Retinal pigment epithelial cell (primary cell): ENCODE data around the gene AIDA.
"Not testable (repeated sequence)": the region's sequence is repeated elsewhere in the genome, so short reads cannot be mapped to it uniquely, and the experiment has no call there.

Experiments used
- DNase-seq: peaks from one replicate; pipeline ENCODE4 v3.0.0-alpha.2; 2010; ENCODE audit warnings: low read depth
- H3K4me3 ChIP-seq: 2 replicates; pipeline ENCODE4 v1.5.1; 2011; ENCODE audit warnings: mild to moderate bottlenecking, low read length, control low read depth, moderate library complexity
- CTCF ChIP-seq: conservative IDR thresholded peaks from 2 replicates; pipeline ENCODE4 v1.5.1; 2011; ENCODE audit warnings: low read depth, low read length, control low read depth, inconsistent platforms

The AIDA gene

DNA sequence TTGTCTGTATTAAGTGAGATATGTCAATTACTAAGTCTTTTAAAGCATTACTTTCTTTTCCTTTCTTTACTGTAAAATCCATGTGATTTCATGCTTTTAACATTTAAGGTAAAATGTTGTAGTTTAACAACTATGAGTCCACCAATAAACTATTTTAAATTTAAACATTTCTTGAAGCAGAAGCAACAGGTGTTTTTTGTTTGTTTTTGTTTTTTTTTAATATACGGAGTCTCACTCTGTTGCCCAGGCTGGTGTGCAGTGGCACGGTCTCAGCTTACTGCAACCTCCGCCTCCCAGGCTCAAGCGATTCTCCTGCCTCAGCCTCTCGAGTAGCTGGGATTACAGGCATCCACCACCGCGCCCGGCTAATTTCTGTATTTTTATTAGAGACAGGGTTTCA, 15.6 kb downstream of the AIDA start:
- no peak for TF ChIP-seq CTCF
- no peak overlapping the region for H3K4me3 ChIP-seq
- DNase-seq: no peak

DNA sequence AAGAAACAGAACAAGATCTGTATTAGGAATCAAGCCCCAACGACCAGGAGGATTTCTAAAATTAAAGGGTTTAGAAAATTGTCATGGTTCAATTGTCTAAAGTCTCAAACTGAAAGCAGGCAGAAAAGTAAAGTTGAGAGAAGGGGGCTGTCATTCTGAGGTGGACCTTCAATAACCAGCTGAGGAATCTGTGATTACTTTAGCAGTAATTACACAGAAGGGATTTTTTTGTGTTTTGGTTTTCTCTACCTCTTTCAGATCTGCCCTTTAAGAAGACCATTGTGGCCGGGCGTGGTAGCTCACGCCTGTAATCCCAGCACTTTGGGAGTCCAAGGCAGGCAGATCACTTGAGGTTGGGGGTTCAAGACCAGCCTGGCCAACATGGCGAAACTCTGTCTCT, 17.4 kb downstream of the AIDA start:
- no peak overlapping the region for H3K4me3 ChIP-seq
- TF ChIP-seq CTCF: no peak
- DNase-seq: no peak

GRCh38 chr1:222691016-222691415, 21.3 kb downstream of the AIDA start:
- no peak overlapping the region for H3K4me3 ChIP-seq
- no peak for TF ChIP-seq CTCF

GRCh38 chr1:222680080-222680479, 32.2 kb downstream of the AIDA start:
- no peak overlapping the region for H3K4me3 ChIP-seq
- DNase-seq: no peak
- TF ChIP-seq CTCF: no peak

More at GRCh38 chr1:222691016-222691415, 21.3 kb downstream of the AIDA start:
- DNase-seq: no peak

DNA sequence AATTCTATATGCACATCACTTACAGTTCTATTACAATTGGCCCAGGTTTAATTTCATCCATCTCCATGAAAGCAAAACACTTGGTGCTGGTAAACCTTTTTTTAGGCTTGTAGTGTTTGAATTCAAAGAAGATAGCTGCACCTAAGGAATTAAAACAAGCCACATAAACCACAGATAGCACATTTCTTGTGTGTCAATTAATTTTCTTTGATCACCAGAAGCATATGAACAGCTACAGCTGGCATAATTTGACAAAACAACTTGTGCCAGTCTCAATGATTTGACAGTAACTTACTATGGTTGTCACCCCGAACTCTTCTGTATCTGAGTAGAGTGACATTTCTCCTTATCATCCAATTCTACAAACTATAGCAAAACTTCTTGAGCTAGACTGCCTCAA, 42.2 kb downstream of the AIDA start:
- no peak for DNase-seq
- H3K4me3 ChIP-seq: no peak overlapping the region
- no peak for TF ChIP-seq CTCF

DNA sequence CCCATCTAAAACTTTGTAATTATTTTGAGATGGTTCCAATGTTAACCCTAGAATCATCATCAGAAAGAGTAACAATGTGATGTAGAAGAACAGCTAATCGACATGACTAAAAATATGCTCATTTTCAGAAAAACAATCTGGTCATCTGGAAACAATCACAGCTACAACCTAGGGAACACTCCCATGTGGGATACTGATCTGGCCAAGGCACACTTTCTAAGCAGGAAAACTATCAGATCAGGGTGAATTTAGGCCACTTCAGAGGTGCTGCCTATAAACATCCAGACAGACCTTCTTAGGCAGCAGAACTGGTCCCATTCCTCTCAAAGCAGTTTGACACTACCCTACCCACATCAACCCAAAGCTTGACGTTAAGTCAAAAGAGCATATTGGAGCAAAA, 43.2 kb downstream of the AIDA start:
- DNase-seq: not testable (repeated sequence)

GRCh38 chr1:222668184-222668583, 44.1 kb downstream of the AIDA start:
- H3K4me3 ChIP-seq, DNase-seq: not testable (repeated sequence)

More for the DNA sequence above, 43.2 kb downstream of the AIDA start:
- not testable (repeated sequence) for H3K4me3 ChIP-seq

DNA sequence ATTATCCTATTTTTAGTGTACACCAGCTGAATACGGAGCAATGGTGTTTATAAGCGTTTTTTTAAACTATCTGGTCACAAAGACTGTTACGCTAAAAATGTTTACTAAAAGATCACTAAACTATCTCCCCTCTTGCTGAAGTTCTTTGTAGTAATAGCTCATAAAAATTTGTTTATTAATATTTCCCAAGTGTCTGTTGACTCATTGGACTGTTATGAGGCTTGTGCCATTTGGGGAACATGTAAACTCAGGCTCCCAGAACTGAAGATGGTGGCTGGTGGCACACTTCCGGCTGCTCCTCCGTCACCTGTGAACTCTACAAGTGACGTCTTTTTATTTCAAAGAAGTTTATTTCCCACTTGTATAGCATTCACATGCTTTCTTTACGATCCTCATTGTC, 46.3 kb downstream of the AIDA start:
- no peak for TF ChIP-seq CTCF
- DNase-seq: no peak
- H3K4me3 ChIP-seq: no peak overlapping the region
